Central memory CD4-positive, alpha-beta T cell (primary cell): Measurements from ENCODE around the gene DAND5.
"Not testable (repeated sequence)": the region's sequence is repeated elsewhere in the genome, so short reads cannot be mapped to it uniquely, and the experiment has no call there.

Source experiments
- DNase-seq: peaks from one replicate; pipeline ENCODE4 v3.0.0; 2022

The DAND5 gene

GRCh38 chr19:12967907-12968306, 1.5 kb upstream of the DAND5 start:
- no peak for DNase-seq

- DNase-seq = no peak
Observed at GRCh38 chr19:12970070-12970820, 869 bp downstream of the DAND5 start.

GRCh38 chr19:12973236-12973635, 3.9 kb downstream of the DAND5 start:
- DNase-seq = no peak

GRCh38 chr19:12974301-12975220, 5.2 kb downstream of the DAND5 start:
- no peak for DNase-seq

GRCh38 chr19:12975221-12975741, 5.9 kb downstream of the DAND5 start:
- no peak for DNase-seq

GRCh38 chr19:12976109-12976508, 6.7 kb downstream of the DAND5 start:
- not testable (repeated sequence) for DNase-seq

GRCh38 chr19:12979974-12980373, 10.6 kb downstream of the DAND5 start:
- DNase-seq = no peak

GRCh38 chr19:12982648-12983047, 13.3 kb downstream of the DAND5 start:
- DNase-seq = no peak

- DNase-seq = no peak
Observed at GRCh38 chr19:12983091-12983490, 13.7 kb downstream of the DAND5 start.

GRCh38 chr19:12983542-12984142, 14.3 kb downstream of the DAND5 start:
- DNase-seq = peak; percentile 79

GRCh38 chr19:12984143-12984627, 14.8 kb downstream of the DAND5 start:
- peak; percentile 3 for DNase-seq

GRCh38 chr19:12984683-12985048, 15.3 kb downstream of the DAND5 start:
- DNase-seq = no peak

GRCh38 chr19:12985049-12985776, 15.8 kb downstream of the DAND5 start:
- DNase-seq = no peak

GRCh38 chr19:12986726-12987125, 17.4 kb downstream of the DAND5 start:
- DNase-seq = no peak

GRCh38 chr19:12987190-12987589, 17.8 kb downstream of the DAND5 start:
- DNase-seq = no peak

GRCh38 chr19:12987781-12988180, 18.4 kb downstream of the DAND5 start:
- no peak for DNase-seq

- no peak for DNase-seq
Observed at GRCh38 chr19:12990431-12990830, 21.1 kb downstream of the DAND5 start.

GRCh38 chr19:12990853-12991252, 21.5 kb downstream of the DAND5 start:
- no peak for DNase-seq

- DNase-seq = no peak
Observed at GRCh38 chr19:12991296-12991695, 21.9 kb downstream of the DAND5 start.

- no peak for DNase-seq
Observed at GRCh38 chr19:12992729-12993128, 23.4 kb downstream of the DAND5 start.

GRCh38 chr19:12993562-12993961, 24.2 kb downstream of the DAND5 start:
- DNase-seq = no peak
